Stomach (tissue), 9 donors: ENCODE measurements around the gene ST6GALNAC5. TPM values are rescaled to one million over a fixed set of nuclear protein-coding genes. Genes with fewer than 3 reads are reported as not detected.

Source experiments
- DNase-seq, 2 donors: peaks; one replicate each; pipeline versions ENCODE4 v3.0.0 to v3.0.0-alpha.2; 2013 to 2019
- H3K27ac ChIP-seq, 5 donors: fragments of 200-600 bp in 4 of 5; sonication (generic) in 4 of 5; one replicate each; pipeline ENCODE4 v1.5.1; 2013 to 2019; ENCODE audit warnings: mild to moderate bottlenecking in 1 of 5, moderate library complexity in 1 of 5
- H3K27me3 ChIP-seq, 3 donors: fragments of 200-600 bp; sonication (generic); one replicate each; pipeline ENCODE4 v1.5.1; 2017 to 2019; ENCODE audit warnings: mixed run types in 1 of 3
- H3K36me3 ChIP-seq, 4 donors: fragments of 200-600 bp; sonication (generic); 1 replicate in 3 of 4; 2 replicates in 1 of 4; pipeline ENCODE4 v1.5.1; 2016 to 2019
- H3K4me1 ChIP-seq, 4 donors: fragments of 200-600 bp; sonication (generic); one replicate each; pipeline ENCODE4 v1.5.1; 2016 to 2019
- H3K4me3 ChIP-seq, 4 donors: fragments of 200-600 bp; sonication (generic) in 3 of 4; one replicate each; pipeline ENCODE4 v1.5.1; 2016 to 2019; ENCODE audit warnings: mild to moderate bottlenecking in 1 of 4
- H3K9me3 ChIP-seq, 4 donors: fragments of 200-600 bp; sonication (generic); one replicate each; pipeline ENCODE4 v1.5.1; 2016 to 2019
- CTCF ChIP-seq, 7 experiments: fragments of 450-650 bp in 4 of 7; fragments of 200-600 bp in 3 of 7; sonication (generic) in 3 of 7; IDR thresholded peaks; one replicate each; pipeline ENCODE4 v1.5.1; 2016 to 2019; ENCODE audit warnings: antibody characterized with exemption in 7 of 7, control low read depth in 2 of 7, mild to moderate bottlenecking in 1 of 7
- EP300 ChIP-seq: sonication (generic); formaldehyde crosslinking; IDR thresholded peaks from one replicate; pipeline ENCODE4 v1.6.1; 2017; ENCODE audit warnings: antibody characterized with exemption
- POLR2A ChIP-seq, 4 donors: fragments of 450-650 bp; IDR thresholded peaks; one replicate each; pipeline ENCODE4 v1.6.1; 2016; ENCODE audit warnings: antibody characterized with exemption in 4 of 4, control low read depth in 2 of 4, mild to moderate bottlenecking in 1 of 4, moderate library complexity in 1 of 4
- POLR2AphosphoS5 ChIP-seq, 3 donors: sonication (generic); formaldehyde crosslinking; IDR thresholded peaks; one replicate each; pipeline ENCODE4 v1.6.1; 2016; ENCODE audit warnings: antibody characterized with exemption in 3 of 3
- WGBS, 5 donors: extraction: QIAGEN DNeasy Blood & Tissue Kit in 3 of 5; methylation state at CpG; one replicate each; pipeline versions ENCODE4 v1.1.5 to v1.1.7; 2013 to 2018; 5-methylcytosine and 5-hydroxymethylcytosine counted together
- intact Hi-C: fragments of 100-400 bp; cut with DNase I; formaldehyde crosslinking; loops from one replicate; pipeline ENCODE4 v1.15.1; 2023; ENCODE audit warnings: low total_unique reads
- polyA plus RNA-seq, 3 donors: library from polyadenylated mRNA; stranded (reverse); fragments of 200-250 nt; gene quantifications; one replicate each; pipeline ENCODE4 v1.2.3, GENCODE V29; 2013
- total RNA-seq, 5 donors: library from RNA; depleted of rRNA; stranded (reverse); fragments of >200 nt; gene quantifications; one replicate each; pipeline versions ENCODE4 v1.1.0 to v1.2.3, GENCODE V29; 2014 to 2016
- donor health status: healthy with polysubstance abuse.
- donor health status: Bipolar disorder and iron deficiency.
- donor health status: healthy.

Gene ST6GALNAC5
- total and polyA plus RNA-seq, 8 donors = 1.3 to 22.0 (median 2.9) TPM; not detected in 1

GRCh38 chr1:77064246-77064645, 197.0 kb downstream of the ST6GALNAC5 start:
- Histone ChIP-seq H3K9me3 (no peaks in the 10 kb centered on the region), H3K27ac (no peak overlapping the region), H3K36me3 (no peaks in the 10 kb centered on the region), H3K27me3 (no peaks in the 10 kb centered on the region), H3K4me1 (no peaks in the 10 kb centered on the region), H3K4me3 (no peak overlapping the region)
- DNase-seq = no peak
- no peak for TF ChIP-seq CTCF (IDR thresholded peaks at IDR 0.05)
- TF ChIP-seq EP300 = no peak
- no peak for TF ChIP-seq POLR2AphosphoS5 (IDR thresholded peaks at IDR 0.05)
- no peak for TF ChIP-seq POLR2A (IDR thresholded peaks at IDR 0.05)
- WGBS, 5 donors = 70 to 89% (median 87%) methylated on average over 2 of the region's 2 CpGs
- intact Hi-C loops = no loop called here

- WGBS, 5 donors = 59 to 71% (median 67%) methylated on average over 7 of the region's 7 CpGs
- H3K36me3 ChIP-seq = no peaks in the 10 kb centered on the region
- intact Hi-C loops = no loop called here
- no peak overlapping the region for H3K4me3 ChIP-seq
- TF ChIP-seq CTCF (IDR thresholded peaks at IDR 0.05) (no peak), POLR2AphosphoS5 (IDR thresholded peaks at IDR 0.05) (no peak), POLR2A (IDR thresholded peaks at IDR 0.05) (no peak), EP300 (no peak)
- no peaks in the 10 kb centered on the region for H3K9me3 ChIP-seq
- H3K4me1 ChIP-seq = no peaks in the 10 kb centered on the region
- no peaks in the 10 kb centered on the region for H3K27me3 ChIP-seq
- H3K27ac ChIP-seq = no peak overlapping the region
- DNase-seq = peak in 1 of 2 donors; percentile 17
Observed at GRCh38 chr1:77065693-77066342, 198.5 kb downstream of the ST6GALNAC5 start.

GRCh38 chr1:77068013-77068412, 200.7 kb downstream of the ST6GALNAC5 start:
- intact Hi-C loops = no loop called here
- no peak for DNase-seq
- H3K9me3 ChIP-seq = no peaks in the 10 kb centered on the region
- no peak overlapping the region for H3K4me3 ChIP-seq
- no peak overlapping the region for H3K27ac ChIP-seq
- H3K36me3 ChIP-seq = no peaks in the 10 kb centered on the region
- H3K4me1 ChIP-seq = no peaks in the 10 kb centered on the region
- 70 to 84% (median 81%) methylated on average over 2 of the region's 2 CpGs for WGBS, 5 donors
- H3K27me3 ChIP-seq = no peaks in the 10 kb centered on the region
- no peak for TF ChIP-seq EP300
- no peak for TF ChIP-seq POLR2AphosphoS5 (IDR thresholded peaks at IDR 0.05)
- TF ChIP-seq CTCF (IDR thresholded peaks at IDR 0.05) = no peak
- TF ChIP-seq POLR2A (IDR thresholded peaks at IDR 0.05) = no peak

GRCh38 chr1:77076759-77077158, 209.5 kb downstream of the ST6GALNAC5 start:
- Histone ChIP-seq H3K4me1 (no peaks in the 10 kb centered on the region), H3K36me3 (no peaks in the 10 kb centered on the region), H3K9me3 (no peaks in the 10 kb centered on the region), H3K27ac (no peak overlapping the region), H3K27me3 (no peaks in the 10 kb centered on the region), H3K4me3 (no peak overlapping the region)
- TF ChIP-seq POLR2AphosphoS5 (IDR thresholded peaks at IDR 0.05) = no peak
- no peak for TF ChIP-seq EP300
- no peak for TF ChIP-seq CTCF (IDR thresholded peaks at IDR 0.05)
- TF ChIP-seq POLR2A (IDR thresholded peaks at IDR 0.05) = no peak
- intact Hi-C loops = no loop called here
- DNase-seq = no peak
- 63 to 76% (median 70%) methylated on average over 2 of the region's 2 CpGs for WGBS, 5 donors
